SK-N-SH (cell line): ENCODE data around the gene TLL2. TPM values are rescaled to one million over a fixed set of nuclear protein-coding genes. Genes with fewer than 3 reads are reported as not detected.

Source experiments
- CTCF ChIA-PET: fragments of 300-600, 350-600 bp; formaldehyde crosslinking; extraction: SDS; loops from one replicate; lab custom pipeline; 2021; lab: Yijun Ruan, JAX
- POLR2A ChIA-PET: fragments of 350-600 bp; sonication (Branson Sonifier 250); formaldehyde crosslinking; extraction: SDS; loops from one replicate; lab custom pipeline; 2020; ENCODE audit warnings: antibody characterized with exemption, inconsistent platforms; lab: Yijun Ruan, JAX
- DNase-seq: peaks from one replicate; pipeline ENCODE4 v3.0.0; 2012
- H2AFZ ChIP-seq: fragments of 200-600 bp; sonication (generic); 2 replicates; pipeline ENCODE4 v1.8.1; 2016; ENCODE audit warnings: antibody characterized with exemption, mild to moderate bottlenecking, low read depth
- H3F3A ChIP-seq: fragments of 200-600 bp; sonication (generic); replicated peaks from 2 replicates; pipeline ENCODE3; 2016; ENCODE audit warnings: antibody characterized with exemption, mild to moderate bottlenecking; ENCODE audit not compliant: insufficient read depth
- H3K27ac ChIP-seq, 2 experiments: fragments of 200-500 bp in 1 of 2; fragments of 200-600 bp in 1 of 2; sonication (Bioruptor generic) in 1 of 2; sonication (generic), shearing (Covaris generic) in 1 of 2; 2 replicates each; pipeline versions ENCODE4 v1.5.1 to v1.6.1; 2014 to 2016; ENCODE audit warnings: low read depth in 2 of 2, inconsistent platforms in 1 of 2, low read length in 1 of 2, mild to moderate bottlenecking in 1 of 2, mixed read lengths in 1 of 2
- H3K27me3 ChIP-seq: fragments of 200-600 bp; sonication (generic), shearing (Covaris generic); 2 replicates; pipeline ENCODE4 v1.6.1; 2016; ENCODE audit warnings: mixed run types; ENCODE audit not compliant: insufficient read depth
- H3K36me3 ChIP-seq, 2 experiments: fragments of 200-500 bp in 1 of 2; fragments of 200-600 bp in 1 of 2; sonication (Bioruptor generic) in 1 of 2; sonication (generic) in 1 of 2; replicated peaks in 1 of 2; 2 replicates each; pipeline versions ENCODE3 to v1.5.1; 2014 to 2016; ENCODE audit warnings: low read length in 1 of 2, mild to moderate bottlenecking in 1 of 2; ENCODE audit not compliant: insufficient read depth in 2 of 2, control insufficient read depth in 1 of 2
- H3K4me1 ChIP-seq, 2 experiments: fragments of 200-500 bp in 1 of 2; fragments of 200-600 bp in 1 of 2; sonication (Bioruptor generic) in 1 of 2; sonication (generic), shearing (Covaris generic) in 1 of 2; 2 replicates each; pipeline versions ENCODE4 v1.5.1 to v1.6.1; 2014 to 2016; ENCODE audit warnings: low read depth in 1 of 2, low read length in 1 of 2, mixed run types in 1 of 2; ENCODE audit not compliant: insufficient read depth in 2 of 2, control insufficient read depth in 1 of 2
- H3K4me2 ChIP-seq: fragments of 200-600 bp; sonication (generic), shearing (Covaris generic); 2 replicates; pipeline ENCODE4 v1.6.1; 2017; ENCODE audit warnings: mixed run types
- H3K4me3 ChIP-seq, 2 experiments: fragments of 200-500 bp in 1 of 2; fragments of 200-600 bp in 1 of 2; sonication (Bioruptor generic) in 1 of 2; sonication (generic), shearing (Covaris generic) in 1 of 2; 2 replicates each; pipeline versions ENCODE4 v1.5.1 to v1.8.1; 2014 to 2016; ENCODE audit warnings: low read depth in 2 of 2, inconsistent platforms in 1 of 2, low read length in 1 of 2, mild to moderate bottlenecking in 1 of 2, mixed read lengths in 1 of 2, moderate library complexity in 1 of 2
- H3K79me2 ChIP-seq: fragments of 200-600 bp; sonication (generic); 2 replicates; pipeline ENCODE4 v1.8.1; 2017; ENCODE audit warnings: mild to moderate bottlenecking; ENCODE audit not compliant: insufficient read depth
- H3K9ac ChIP-seq: fragments of 200-600 bp; sonication (generic); 2 replicates; pipeline ENCODE4 v1.6.1; 2017; ENCODE audit warnings: mixed run types
- H3K9me2 ChIP-seq: fragments of 200-600 bp; sonication (generic); 2 replicates; pipeline ENCODE4 v1.6.1; 2017; ENCODE audit warnings: mixed run types
- H3K9me3 ChIP-seq: fragments of 200-600 bp; sonication (generic); 2 replicates; pipeline ENCODE4 v1.6.1; 2017; ENCODE audit warnings: mixed run types, mild to moderate bottlenecking, moderate library complexity
- H4K20me1 ChIP-seq: fragments of 200-600 bp; sonication (generic); 2 replicates; pipeline ENCODE4 v1.6.1; 2017; ENCODE audit warnings: mild to moderate bottlenecking, mixed run types; ENCODE audit not compliant: insufficient read depth
- EZH2phosphoT487 ChIP-seq: fragments of 200-600 bp; sonication (generic); IDR thresholded peaks from 2 replicates; pipeline ENCODE4 v1.6.1; 2017; ENCODE audit warnings: low read depth, mixed run types, mild to moderate bottlenecking, antibody characterized with exemption, moderate library complexity, borderline replicate concordance
- FOXM1 ChIP-seq: IDR thresholded peaks from 2 replicates; pipeline ENCODE4 v1.4.0; 2012; ENCODE audit warnings: low read depth, mild to moderate bottlenecking
- GABPA ChIP-seq: IDR thresholded peaks from 2 replicates; pipeline ENCODE4 v1.4.0; 2012; ENCODE audit warnings: low read depth, mild to moderate bottlenecking
- MXI1 ChIP-seq: IDR thresholded peaks from 2 replicates; pipeline ENCODE4 v1.6.1; 2012; ENCODE audit warnings: mild to moderate bottlenecking, low read depth, low read length, improper control_type of control experiment
- NFIC ChIP-seq: IDR thresholded peaks from 2 replicates; pipeline ENCODE4 v1.4.0; 2012; ENCODE audit warnings: borderline replicate concordance
- RCOR1 ChIP-seq: fragments of 150-350 bp; IDR thresholded peaks from 2 replicates; pipeline ENCODE4 v1.6.1; 2017; ENCODE audit warnings: antibody characterized with exemption, low read length
- TCF12 ChIP-seq: IDR thresholded peaks from 2 replicates; pipeline ENCODE4 v1.4.0; 2012
- YY1 ChIP-seq: IDR thresholded peaks from 2 replicates; pipeline ENCODE4 v1.4.0; 2012; ENCODE audit warnings: low read depth, mild to moderate bottlenecking
- WGBS: methylation state at CpG from one replicate; pipeline ENCODE4 v1.1.6; 2017; ENCODE audit warnings: low lambda C conversion rate; 5-methylcytosine and 5-hydroxymethylcytosine counted together
- polyA plus RNA-seq, 3 experiments: library from polyadenylated mRNA; depleted of rRNA; stranded (reverse); fragments of >200 nt; gene quantifications; 2 replicates each; pipeline ENCODE4 v1.2.3, GENCODE V29; 2012
- TF ChIP-seq, protein P1 (sequence below): IDR thresholded peaks from 2 replicates; pipeline ENCODE4 v1.4.0; 2012; ENCODE audit warnings: low read depth, borderline replicate concordance
- TF ChIP-seq, protein P2 (sequence below): IDR thresholded peaks from 2 replicates; pipeline ENCODE4 v1.4.0; 2012; ENCODE audit warnings: low read depth, borderline replicate concordance
- TF ChIP-seq, protein P3 (sequence below): fragments of 150-350 bp; IDR thresholded peaks from 2 replicates; pipeline ENCODE4 v1.6.1; 2016; ENCODE audit warnings: mild to moderate bottlenecking, low read depth, low read length
- TF ChIP-seq, protein P4 (sequence below): fragments of 200-600 bp; sonication (generic); IDR thresholded peaks from 2 replicates; pipeline ENCODE4 v1.6.1; 2017; ENCODE audit warnings: antibody characterized with exemption, mild to moderate bottlenecking, moderate library complexity

The TLL2 gene
- polyA plus RNA-seq, 1 of the 3 experiments (the other 2 are of a cell fraction), result 0.36 TPM

DNA sequence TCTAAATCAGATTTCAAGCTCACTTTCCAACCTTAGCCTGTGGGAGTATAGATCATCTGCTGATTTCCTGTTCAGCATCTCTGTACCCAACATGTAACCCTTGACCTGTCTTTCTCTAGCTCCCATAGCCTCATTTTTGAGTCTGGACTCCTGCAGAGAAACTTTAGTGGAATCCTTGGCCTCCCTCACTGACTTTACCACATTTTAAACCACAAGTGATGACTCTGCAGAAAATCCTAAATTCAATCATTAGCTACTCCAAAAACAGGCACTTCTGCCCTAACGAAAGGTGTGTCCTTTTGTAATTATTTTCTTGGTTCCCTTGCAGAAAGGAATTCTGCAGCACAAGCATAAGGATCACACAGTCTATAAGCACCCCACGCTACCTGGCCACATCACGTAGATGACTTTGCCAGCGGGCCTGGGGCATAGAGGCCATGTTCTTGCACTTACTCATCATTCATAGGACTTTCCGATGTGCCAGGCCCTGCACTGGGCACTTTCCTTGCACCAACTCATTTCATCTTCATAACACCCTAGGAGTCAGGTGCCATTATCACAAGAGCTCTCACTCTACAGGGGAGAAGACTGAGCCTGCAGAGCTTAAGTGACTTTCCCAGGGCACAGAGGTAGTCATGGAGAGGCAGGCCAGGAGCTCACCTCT is 97.7 kb downstream of the TLL2 start (continued):
- TF ChIP-seq GABPA (no peak), RCOR1 (no peak)
- TF ChIP-seq, protein P1, sequence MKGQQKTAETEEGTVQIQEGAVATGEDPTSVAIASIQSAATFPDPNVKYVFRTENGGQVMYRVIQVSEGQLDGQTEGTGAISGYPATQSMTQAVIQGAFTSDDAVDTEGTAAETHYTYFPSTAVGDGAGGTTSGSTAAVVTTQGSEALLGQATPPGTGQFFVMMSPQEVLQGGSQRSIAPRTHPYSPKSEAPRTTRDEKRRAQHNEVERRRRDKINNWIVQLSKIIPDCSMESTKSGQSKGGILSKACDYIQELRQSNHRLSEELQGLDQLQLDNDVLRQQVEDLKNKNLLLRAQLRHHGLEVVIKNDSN, result no peak
- TF ChIP-seq, protein P2, sequence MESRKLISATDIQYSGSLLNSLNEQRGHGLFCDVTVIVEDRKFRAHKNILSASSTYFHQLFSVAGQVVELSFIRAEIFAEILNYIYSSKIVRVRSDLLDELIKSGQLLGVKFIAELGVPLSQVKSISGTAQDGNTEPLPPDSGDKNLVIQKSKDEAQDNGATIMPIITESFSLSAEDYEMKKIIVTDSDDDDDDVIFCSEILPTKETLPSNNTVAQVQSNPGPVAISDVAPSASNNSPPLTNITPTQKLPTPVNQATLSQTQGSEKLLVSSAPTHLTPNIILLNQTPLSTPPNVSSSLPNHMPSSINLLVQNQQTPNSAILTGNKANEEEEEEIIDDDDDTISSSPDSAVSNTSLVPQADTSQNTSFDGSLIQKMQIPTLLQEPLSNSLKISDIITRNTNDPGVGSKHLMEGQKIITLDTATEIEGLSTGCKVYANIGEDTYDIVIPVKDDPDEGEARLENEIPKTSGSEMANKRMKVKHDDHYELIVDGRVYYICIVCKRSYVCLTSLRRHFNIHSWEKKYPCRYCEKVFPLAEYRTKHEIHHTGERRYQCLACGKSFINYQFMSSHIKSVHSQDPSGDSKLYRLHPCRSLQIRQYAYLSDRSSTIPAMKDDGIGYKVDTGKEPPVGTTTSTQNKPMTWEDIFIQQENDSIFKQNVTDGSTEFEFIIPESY, result no peak

DNA sequence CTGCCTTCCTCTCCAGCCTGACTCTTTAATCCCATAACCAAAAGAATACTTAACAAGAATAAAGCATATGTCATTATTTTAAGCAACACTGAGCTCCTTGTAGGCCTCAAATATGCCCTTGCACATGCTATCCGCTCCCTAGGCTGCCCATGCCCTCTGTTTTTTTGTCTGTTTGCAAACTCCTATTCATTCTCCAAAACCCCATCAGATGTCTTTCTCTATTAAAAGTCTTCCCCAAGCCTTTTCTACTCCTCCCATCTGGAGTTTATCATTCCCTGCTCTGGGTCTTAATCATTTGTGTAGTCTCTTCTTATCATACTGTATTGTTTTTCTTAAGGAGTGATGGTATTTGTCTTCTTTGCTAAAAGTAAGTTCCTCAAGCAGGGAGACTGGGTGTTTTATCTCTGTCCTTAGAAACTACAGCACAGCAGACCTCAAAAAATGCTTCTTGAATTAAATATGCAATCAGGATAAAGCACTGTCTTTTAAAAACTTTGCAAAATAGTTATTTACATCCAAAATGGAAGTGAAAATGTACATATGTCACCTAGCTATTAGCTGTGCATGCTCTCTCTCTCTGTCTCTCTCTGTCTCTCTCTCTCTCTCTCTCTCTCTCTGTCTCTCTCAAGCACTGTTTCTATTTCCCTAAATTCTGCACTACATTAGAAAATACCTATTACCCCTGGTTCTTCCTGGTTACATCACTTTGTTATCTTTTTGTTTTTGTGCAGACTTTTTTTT is 98.4 kb downstream of the TLL2 start:
- Histone ChIP-seq H3K36me3 (no peaks in the 10 kb centered on the region), H4K20me1 (no peaks in the 10 kb centered on the region), H3K9me3 (no peaks in the 10 kb centered on the region), H3K79me2 (no peaks in the 10 kb centered on the region), H3K4me2 (no peak overlapping the region), H3K9me2 (no peaks in the 10 kb centered on the region), H3K4me3 (no peak overlapping the region), H3K27me3 (no peaks in the 10 kb centered on the region; the same call in 1 of the 2 replicates), H3K9ac (no peak overlapping the region), H3K27ac (no peak overlapping the region), H3F3A (no peaks in the 10 kb centered on the region), H2AFZ (no peak overlapping the region), H3K4me1 (peaks cover 0 to 13% of the 10 kb centered on the region in 2 experiments; a peak in 1 of 4 replicates)
- no peak for DNase-seq
- CTCF ChIA-PET, result interaction anchor here (0.7 to 12.1 kb wide), 5 partner anchors 20 to 98 kb away, joined by 3 to 101 read pairs (median 6); partner anchors contain the start of gene TLL2
- 50% methylated on average over 1 of the region's 1 CpG for WGBS
- TF ChIP-seq EZH2phosphoT487, result no peak
- no peak for TF ChIP-seq TCF12
- no peak for TF ChIP-seq YY1
- TF ChIP-seq GABPA, result no peak
- TF ChIP-seq MXI1, result no peak
- TF ChIP-seq, protein P3, sequence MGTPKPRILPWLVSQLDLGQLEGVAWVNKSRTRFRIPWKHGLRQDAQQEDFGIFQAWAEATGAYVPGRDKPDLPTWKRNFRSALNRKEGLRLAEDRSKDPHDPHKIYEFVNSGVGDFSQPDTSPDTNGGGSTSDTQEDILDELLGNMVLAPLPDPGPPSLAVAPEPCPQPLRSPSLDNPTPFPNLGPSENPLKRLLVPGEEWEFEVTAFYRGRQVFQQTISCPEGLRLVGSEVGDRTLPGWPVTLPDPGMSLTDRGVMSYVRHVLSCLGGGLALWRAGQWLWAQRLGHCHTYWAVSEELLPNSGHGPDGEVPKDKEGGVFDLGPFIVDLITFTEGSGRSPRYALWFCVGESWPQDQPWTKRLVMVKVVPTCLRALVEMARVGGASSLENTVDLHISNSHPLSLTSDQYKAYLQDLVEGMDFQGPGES, result no peak
- TF ChIP-seq, protein P4, sequence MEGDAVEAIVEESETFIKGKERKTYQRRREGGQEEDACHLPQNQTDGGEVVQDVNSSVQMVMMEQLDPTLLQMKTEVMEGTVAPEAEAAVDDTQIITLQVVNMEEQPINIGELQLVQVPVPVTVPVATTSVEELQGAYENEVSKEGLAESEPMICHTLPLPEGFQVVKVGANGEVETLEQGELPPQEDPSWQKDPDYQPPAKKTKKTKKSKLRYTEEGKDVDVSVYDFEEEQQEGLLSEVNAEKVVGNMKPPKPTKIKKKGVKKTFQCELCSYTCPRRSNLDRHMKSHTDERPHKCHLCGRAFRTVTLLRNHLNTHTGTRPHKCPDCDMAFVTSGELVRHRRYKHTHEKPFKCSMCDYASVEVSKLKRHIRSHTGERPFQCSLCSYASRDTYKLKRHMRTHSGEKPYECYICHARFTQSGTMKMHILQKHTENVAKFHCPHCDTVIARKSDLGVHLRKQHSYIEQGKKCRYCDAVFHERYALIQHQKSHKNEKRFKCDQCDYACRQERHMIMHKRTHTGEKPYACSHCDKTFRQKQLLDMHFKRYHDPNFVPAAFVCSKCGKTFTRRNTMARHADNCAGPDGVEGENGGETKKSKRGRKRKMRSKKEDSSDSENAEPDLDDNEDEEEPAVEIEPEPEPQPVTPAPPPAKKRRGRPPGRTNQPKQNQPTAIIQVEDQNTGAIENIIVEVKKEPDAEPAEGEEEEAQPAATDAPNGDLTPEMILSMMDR, result no peak
- no peak for TF ChIP-seq NFIC
- TF ChIP-seq FOXM1, result no peak
- POLR2A ChIA-PET, result no interaction called here
